Measurements from ENCODE around the gene PPIL4. TPM values are rescaled to one million over a fixed set of nuclear protein-coding genes. Genes with fewer than 3 reads are reported as not detected.

The PPIL4 gene
- total RNA-seq, 1 experiment from 2014 or later: 36.9 TPM

GRCh38 chr6:149492798-149493343 is 53.0 kb downstream of the PPIL4 start:
- Histone ChIP-seq H3K4me1 (ENCODE audit: insufficient read depth, low read length) (no peaks in the 10 kb centered on the region), H2BK5ac (ENCODE audit: insufficient read length, low read length) (no peak overlapping the region), H3K4ac (ENCODE audit: low read depth, low read length) (no peak overlapping the region), H3K18ac (ENCODE audit: insufficient read length, low read depth, low read length) (no peak overlapping the region), H2BK15ac (ENCODE audit: low read depth, low read length) (no peak overlapping the region), H2AFZ (ENCODE audit: low read length) (no peak overlapping the region), H3K27me3 (ENCODE audit: insufficient read depth, low read length) (no peaks in the 10 kb centered on the region), H3K27ac (ENCODE audit: insufficient read length, low read depth, low read length) (no peak overlapping the region), H4K8ac (replicated peaks; ENCODE audit: insufficient read length, low read depth, low read length) (no peak overlapping the region), H3K56ac (ENCODE audit: insufficient read length, low read depth, low read length) (no peak overlapping the region), H4K91ac (ENCODE audit: insufficient read length, low read depth, low read length) (no peak overlapping the region), H3T11ph (ENCODE audit: low read length) (no peak overlapping the region), H3K14ac (ENCODE audit: insufficient read depth, low read length) (no peak overlapping the region), H3K23me2 (ENCODE audit: insufficient read length, low read depth, low read length, poor library complexity, severe bottlenecking) (no peaks in the 10 kb centered on the region), H2AK5ac (ENCODE audit: insufficient read length, low read length) (no peak overlapping the region), H3K9me3 (ENCODE audit: control insufficient read depth, low read depth, low read length) (no peaks in the 10 kb centered on the region), H3K4me2 (ENCODE audit: insufficient read depth, insufficient read length, low read length) (no peak overlapping the region), H2BK120ac (ENCODE audit: low read depth, low read length, poor library complexity, severe bottlenecking) (no peak overlapping the region), H4K5ac (ENCODE audit: insufficient read length, low read depth, low read length) (no peak overlapping the region), H2BK20ac (ENCODE audit: low read depth, low read length, poor library complexity, severe bottlenecking) (no peak overlapping the region), H3K9ac (ENCODE audit: extremely low read depth, insufficient read length, low read length) (no peak overlapping the region), H3K79me2 (ENCODE audit: insufficient read depth, low read length) (no peaks in the 10 kb centered on the region), H4K20me1 (ENCODE audit: control insufficient read depth, insufficient read depth, insufficient read length) (no peaks in the 10 kb centered on the region), H2BK12ac (ENCODE audit: insufficient read length, low read depth, low read length) (no peak overlapping the region), H3K23ac (ENCODE audit: insufficient read length, low read depth, low read length) (no peak overlapping the region), H3K79me1 (ENCODE audit: insufficient read depth, low read depth, low read length, poor library complexity, severe bottlenecking) (no peaks in the 10 kb centered on the region)
- Mint-ChIP-seq H3K27me3 (ENCODE audit: low read depth) (no peaks in the 10 kb centered on the region), H3K9me3 (no peaks in the 10 kb centered on the region), H3K36me3 (ENCODE audit: insufficient read depth in 1 of 3, low read depth in 3 of 3) (no peaks in the 10 kb centered on the region), H3K4me1 (0 out of 4 replicates have a peak, but pooled peaks cover 0 to 4% of the 10 kb centered on the region in 2 experiments), H3K4me3 (no peak overlapping the region), H3K27ac (no peak overlapping the region; a peak in 1 of 7 replicates)
- TF ChIP-seq CTCF (conservative IDR thresholded peaks at IDR 0.05): no peak
- DNase-seq: no peak
- no CpG with 5 or more reads among the region's 4 CpGs for WGBS (ENCODE audit: extremely low coverage, insufficient read length, low lambda C conversion rate)

All from H9 (cell line).